Psoas muscle (tissue), 8 donors: Measurements from ENCODE around the gene CASR. TPM values are rescaled to one million over a fixed set of nuclear protein-coding genes. Genes with fewer than 3 reads are reported as not detected.

Experiments used
- ATAC-seq, 4 donors: fragments of 200-7000 bp; cut with Tn5 transposase; one replicate each; pipeline ENCODE4 v1.9.1; 2020; ENCODE audit warnings: moderate library complexity in 3 of 4, mild to moderate bottlenecking in 2 of 4
- DNase-seq, 2 donors: peaks; one replicate each; pipeline ENCODE4 v3.0.0-alpha.2; 2020
- H3K27ac ChIP-seq: fragments of 200-600 bp; one replicate; pipeline ENCODE4 v1.8.0; 2022
- H3K27me3 ChIP-seq, 3 donors: fragments of 200-600 bp in 1 of 3; one replicate each; pipeline versions ENCODE4 v1.6.1 to v1.8.0; 2013 to 2022; ENCODE audit warnings: low read length in 2 of 3, mild to moderate bottlenecking in 2 of 3, moderate library complexity in 1 of 3; ENCODE audit not compliant: insufficient read depth in 3 of 3
- H3K36me3 ChIP-seq, 2 donors: fragments of 200-600 bp in 1 of 2; one replicate each; pipeline versions ENCODE4 v1.6.1 to v1.8.0; 2013 to 2022; ENCODE audit warnings: low read depth in 1 of 2, mild to moderate bottlenecking in 1 of 2, moderate library complexity in 1 of 2; ENCODE audit not compliant: insufficient read depth in 1 of 2
- H3K4me1 ChIP-seq: fragments of 200-600 bp; one replicate; pipeline ENCODE4 v1.8.0; 2022
- H3K4me3 ChIP-seq: fragments of 200-600 bp; one replicate; pipeline ENCODE4 v1.8.0; 2022; ENCODE audit warnings: mild to moderate bottlenecking
- H3K9me3 ChIP-seq: fragments of 200-600 bp; one replicate; pipeline ENCODE4 v1.8.0; 2022
- CTCF ChIP-seq: fragments of 200-600 bp; IDR thresholded peaks from one replicate; pipeline ENCODE4 v1.8.0; 2022; ENCODE audit warnings: antibody characterized with exemption
- WGBS, 3 donors: extraction: QIAGEN DNeasy Blood & Tissue Kit; methylation state at CpG; one replicate each; pipeline versions ENCODE4 v1.1.6 to v1.1.7; 2013; 5-methylcytosine and 5-hydroxymethylcytosine counted together
- intact Hi-C, 2 donors: fragments of 100-400 bp; cut with DNase I; formaldehyde crosslinking; loops; one replicate each; pipeline versions ENCODE4 v1.11.0 to v1.14.2; 2022
- polyA plus RNA-seq, 3 donors: library from polyadenylated mRNA; stranded (reverse); fragments of 200-250 nt; gene quantifications; one replicate each; pipeline ENCODE4 v1.2.3, GENCODE V29; 2013
- total RNA-seq, 4 donors: library from RNA; stranded (reverse); fragmentation: NEBNext Ultra II Directional in 2 of 4; extraction: Animal tissue kit (Norgen Biotek cat#: 25700) in 2 of 4; gene quantifications; one replicate each; pipeline versions ENCODE4 v1.2.1 to v1.2.4, GENCODE V29; 2021 to 2023
- donor health status: healthy with polysubstance abuse.
- donor health status: DM: no; HTN: no; CAD: no; lungs with moderate emphysema.
- donor health status: Bipolar disorder and iron deficiency.
- donor health status: healthy.
- donor health status: DM: yes; HTN: yes; CAD: no.
- donor health status: DM: no; HTN: no; CAD: no.
- donor health status: DM: no; HTN: no; CAD: no.
- donor health status: DM: yes; HTN: yes; CAD: no.

CASR gene
- total and polyA plus RNA-seq, 7 donors = 0.02 TPM; not detected in 6

- Histone ChIP-seq H3K4me3 (no peak overlapping the region), H3K4me1 (no peaks in the 10 kb centered on the region), H3K27me3 (peaks cover 0 to 4% (median 0%) of the 10 kb centered on the region in 3 donors), H3K36me3 (no peaks in the 10 kb centered on the region), H3K9me3 (no peaks in the 10 kb centered on the region), H3K27ac (no peak overlapping the region)
- no peak for DNase-seq
- no peak for TF ChIP-seq CTCF
- intact Hi-C loops = no loop called here
- 70 to 81% (median 77%) methylated on average over 2 of the region's 2 CpGs for WGBS, 3 donors
- ATAC-seq = no peak
Observed at GRCh38 chr3:122239112-122239511, 55.6 kb downstream of the CASR start.

- ATAC-seq = no peak
- Histone ChIP-seq H3K4me1 (no peaks in the 10 kb centered on the region), H3K36me3 (no peaks in the 10 kb centered on the region), H3K4me3 (peak overlapping the region; percentile 5), H3K9me3 (no peaks in the 10 kb centered on the region), H3K27me3 (peaks cover 0 to 2% (median 0%) of the 10 kb centered on the region in 3 donors), H3K27ac (no peak overlapping the region)
- no peak for DNase-seq
- 37 to 43% (median 43%) methylated on average over 7 of the region's 7 CpGs for WGBS, 3 donors
- intact Hi-C loops = no loop called here
- TF ChIP-seq CTCF = no peak
Observed at GRCh38 chr3:122245513-122246174, 62.2 kb downstream of the CASR start.

DNA sequence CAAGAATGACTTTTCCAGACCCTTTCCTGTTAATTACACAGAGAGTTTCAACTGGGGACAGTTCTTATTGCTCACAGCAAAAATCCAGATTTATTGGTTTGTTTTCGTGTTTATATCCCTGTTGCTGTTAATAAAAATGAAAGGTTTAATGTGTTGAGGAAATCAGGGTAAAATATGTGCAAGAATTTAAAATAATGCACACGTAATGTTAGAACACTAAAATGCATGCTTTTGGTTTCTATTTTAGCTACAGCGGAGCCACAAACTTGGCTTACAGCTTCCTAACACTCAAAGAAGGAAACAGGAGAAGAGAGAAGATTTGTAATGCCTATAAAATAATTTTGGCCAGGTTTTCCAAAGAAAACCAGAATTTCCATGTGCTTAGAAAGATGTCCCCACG, 62.7 kb downstream of the CASR start:
- DNase-seq = no peak
- no peak for TF ChIP-seq CTCF
- WGBS, 3 donors = 15 to 17% (median 15%) methylated on average over 4 of the region's 4 CpGs
- no peak overlapping the region for H3K27ac ChIP-seq
- peak overlapping the region; percentile 5 for H3K4me3 ChIP-seq
- H3K4me1 ChIP-seq = no peaks in the 10 kb centered on the region
- H3K36me3 ChIP-seq = no peaks in the 10 kb centered on the region
- peaks cover 0 to 2% (median 0%) of the 10 kb centered on the region in 3 donors for H3K27me3 ChIP-seq
- ATAC-seq = no peak
- intact Hi-C loops = no loop called here
- no peaks in the 10 kb centered on the region for H3K9me3 ChIP-seq

GRCh38 chr3:122247087-122247824, 63.8 kb downstream of the CASR start:
- ATAC-seq (no peak), DNase-seq (no peak)
- no peak for TF ChIP-seq CTCF
- no peaks in the 10 kb centered on the region for H3K36me3 ChIP-seq
- peaks cover 0 to 2% (median 0%) of the 10 kb centered on the region in 3 donors for H3K27me3 ChIP-seq
- no peak overlapping the region for H3K27ac ChIP-seq
- H3K9me3 ChIP-seq = no peaks in the 10 kb centered on the region
- no peaks in the 10 kb centered on the region for H3K4me1 ChIP-seq
- 60 to 69% (median 63%) methylated on average over 8 of the region's 8 CpGs for WGBS, 3 donors
- intact Hi-C loops = no loop called here
- no peak overlapping the region for H3K4me3 ChIP-seq
